NCI-H226 (cell line): ENCODE data around the gene SCART1.
"Not testable (repeated sequence)": the region's sequence is repeated elsewhere in the genome, so short reads cannot be mapped to it uniquely, and the experiment has no call there.

Source experiments
- DNase-seq: peaks from one replicate; pipeline ENCODE4 v3.0.0-alpha.2; 2015

The SCART1 gene

GRCh38 chr10:133453516-133454203, at the start of gene SCART1:
Gene SCART1, plus strand, starts transcription at chr10:133453945. Its CDS starts 53 bp downstream, at chr10:133453998.
- DNase-seq: no peak

GRCh38 chr10:133405272-133405671, 48.5 kb upstream of the SCART1 start:
- DNase-seq: no peak

- DNase-seq: no peak
These were observed 47.8 kb upstream of the SCART1 start for GRCh38 chr10:133405844-133406527.

GRCh38 chr10:133411523-133412380, 42.0 kb upstream of the SCART1 start:
- DNase-seq: no peak

GRCh38 chr10:133412381-133412711, 41.4 kb upstream of the SCART1 start:
- DNase-seq: no peak

- not testable (repeated sequence) for DNase-seq
These were observed 39.3 kb upstream of the SCART1 start for GRCh38 chr10:133414401-133414800.

GRCh38 chr10:133415752-133416151, 38.0 kb upstream of the SCART1 start:
- no peak for DNase-seq

GRCh38 chr10:133418289-133418993, 35.3 kb upstream of the SCART1 start:
- no peak for DNase-seq

- DNase-seq: no peak
These were observed 34.4 kb upstream of the SCART1 start for GRCh38 chr10:133419211-133419950.

- no peak for DNase-seq
These were observed 33.7 kb upstream of the SCART1 start for GRCh38 chr10:133420028-133420427.

GRCh38 chr10:133420579-133420978, 33.2 kb upstream of the SCART1 start:
- DNase-seq: no peak

GRCh38 chr10:133421336-133422222, 32.2 kb upstream of the SCART1 start:
- DNase-seq: no peak

GRCh38 chr10:133422223-133422806, 31.4 kb upstream of the SCART1 start:
- no peak for DNase-seq

- DNase-seq: no peak
These were observed 30.7 kb upstream of the SCART1 start for GRCh38 chr10:133422807-133423771.

- DNase-seq: not testable (repeated sequence)
These were observed 29.6 kb upstream of the SCART1 start for GRCh38 chr10:133424102-133424501.

- DNase-seq: not testable (repeated sequence)
These were observed 29.1 kb upstream of the SCART1 start, which contains the start of gene SPRN for GRCh38 chr10:133424601-133425000. Gene SPRN, minus strand, starts transcription at chr10:133424625. Its CDS starts 944 bp downstream, at chr10:133423681.

GRCh38 chr10:133429571-133429970, 24.2 kb upstream of the SCART1 start:
- DNase-seq: not testable (repeated sequence)

GRCh38 chr10:133431888-133432613, 21.7 kb upstream of the SCART1 start:
- DNase-seq: not testable (repeated sequence)

- not testable (repeated sequence) for DNase-seq
These were observed 21.0 kb upstream of the SCART1 start for GRCh38 chr10:133432789-133433188.
